ENCODE measurements around the gene PABPN1. TPM values are rescaled to one million over a fixed set of nuclear protein-coding genes. Genes with fewer than 3 reads are reported as not detected.

Gene PABPN1
- total RNA-seq, 2 donors from 2014 or later = 293 TPM

- WGBS, 2 experiments (ENCODE audit: insufficient coverage in 1 of 2, insufficient read length in 1 of 2) = 83 to 100% methylated on average over 1 to 5 of the region's 5 CpGs
- peaks cover 28% of the 10 kb centered on the region for H3K36me3 Mint-ChIP-seq (ENCODE audit: low read depth)
- H3K27ac ChIP-seq (ENCODE audit: low read depth, low read length) = no peak overlapping the region
- no peaks in the 10 kb centered on the region for H3K9me3 ChIP-seq (ENCODE audit: control insufficient read depth, low read length)
- H3K27me3 ChIP-seq (ENCODE audit: control insufficient read depth, insufficient read depth, low read length, poor library complexity, severe bottlenecking) = peaks cover 8% of the 10 kb centered on the region
- H3K36me3 ChIP-seq (ENCODE audit: control insufficient read depth, insufficient read depth, low read length) = peaks cover 19% of the 10 kb centered on the region
- no peak for DNase-seq
- peaks cover 4% of the 10 kb centered on the region for H3K4me1 Mint-ChIP-seq
- H3K27ac Mint-ChIP-seq = no peak overlapping the region
- peaks cover 46% of the 10 kb centered on the region for H3K27me3 Mint-ChIP-seq (ENCODE audit: insufficient read depth)
- no peak overlapping the region for H3K9ac ChIP-seq (ENCODE audit: extremely low read depth, low read length, poor library complexity, severe bottlenecking)
- H3K4me3 ChIP-seq (ENCODE audit: low read length) = peak overlapping the region; percentile 81
- H3K4me1 ChIP-seq (ENCODE audit: control insufficient read depth, insufficient read depth, low read length) = no peaks in the 10 kb centered on the region
- peak overlapping the region; percentile 60 for H3K4me3 Mint-ChIP-seq
- TF ChIP-seq CTCF (conservative IDR thresholded peaks at IDR 0.05) = no peak
- peaks cover 1% of the 10 kb centered on the region for H3K9me3 Mint-ChIP-seq
These were observed 32.1 kb downstream of the PABPN1 start for GRCh38 chr14:23353433-23353780.

- H3K27ac ChIP-seq (ENCODE audit: low read depth, low read length) = no peak overlapping the region
- peaks cover 29% of the 10 kb centered on the region for H3K36me3 Mint-ChIP-seq (ENCODE audit: low read depth)
- H3K9ac ChIP-seq (ENCODE audit: extremely low read depth, low read length, poor library complexity, severe bottlenecking) = no peak overlapping the region
- peaks cover 31% of the 10 kb centered on the region for H3K36me3 ChIP-seq (ENCODE audit: control insufficient read depth, insufficient read depth, low read length)
- H3K4me1 ChIP-seq (ENCODE audit: control insufficient read depth, insufficient read depth, low read length) = peaks cover 5% of the 10 kb centered on the region
- no peak overlapping the region for H3K4me3 ChIP-seq (ENCODE audit: low read length)
- DNase-seq = no peak
- TF ChIP-seq CTCF (conservative IDR thresholded peaks at IDR 0.05) = no peak
- H3K27ac Mint-ChIP-seq = no peak overlapping the region
- H3K9me3 ChIP-seq (ENCODE audit: control insufficient read depth, low read length) = no peaks in the 10 kb centered on the region
- peaks cover 6% of the 10 kb centered on the region for H3K4me1 Mint-ChIP-seq
- peaks cover 41% of the 10 kb centered on the region for H3K27me3 Mint-ChIP-seq (ENCODE audit: insufficient read depth)
- peaks cover 8% of the 10 kb centered on the region for H3K27me3 ChIP-seq (ENCODE audit: control insufficient read depth, insufficient read depth, low read length, poor library complexity, severe bottlenecking)
- WGBS, 2 experiments (ENCODE audit: insufficient coverage in 1 of 2, insufficient read length in 1 of 2) = 89 to 96% methylated on average over 4 to 6 of the region's 6 CpGs
- peaks cover 1% of the 10 kb centered on the region for H3K9me3 Mint-ChIP-seq
- H3K4me3 Mint-ChIP-seq = no peak overlapping the region
These were observed 33.7 kb downstream of the PABPN1 start for GRCh38 chr14:23354990-23355389.

GRCh38 chr14:23355871-23356435 lies 34.7 kb downstream of the PABPN1 start:
- Histone ChIP-seq H3K4me1 (ENCODE audit: control insufficient read depth, insufficient read depth, low read length) (peaks cover 5% of the 10 kb centered on the region), H3K9me3 (ENCODE audit: control insufficient read depth, low read length) (no peaks in the 10 kb centered on the region), H3K4me3 (ENCODE audit: low read length) (no peak overlapping the region), H3K36me3 (ENCODE audit: control insufficient read depth, insufficient read depth, low read length) (peaks cover 35% of the 10 kb centered on the region), H3K9ac (ENCODE audit: extremely low read depth, low read length, poor library complexity, severe bottlenecking) (no peak overlapping the region), H3K27ac (ENCODE audit: low read depth, low read length) (no peak overlapping the region), H3K27me3 (ENCODE audit: control insufficient read depth, insufficient read depth, low read length, poor library complexity, severe bottlenecking) (peaks cover 6% of the 10 kb centered on the region)
- 93 to 100% methylated on average over 1 to 3 of the region's 6 CpGs for WGBS, 2 experiments (ENCODE audit: insufficient coverage in 1 of 2, insufficient read length in 1 of 2)
- Mint-ChIP-seq H3K36me3 (ENCODE audit: low read depth) (peaks cover 29% of the 10 kb centered on the region), H3K4me1 (peaks cover 10% of the 10 kb centered on the region), H3K9me3 (peaks cover 1% of the 10 kb centered on the region), H3K27me3 (ENCODE audit: insufficient read depth) (peaks cover 32% of the 10 kb centered on the region), H3K27ac (no peak overlapping the region), H3K4me3 (no peak overlapping the region)
- TF ChIP-seq CTCF (conservative IDR thresholded peaks at IDR 0.05) = no peak
- DNase-seq = no peak
